OCI-LY3 (cell line): ENCODE data around the gene OR4K1.

Source experiments
- H2AFZ ChIP-seq: fragments of 200-600, 300-600 bp; shearing (Covaris generic); 2 replicates; pipeline ENCODE4 v1.6.0; 2014; ENCODE audit warnings: antibody characterized with exemption, low read depth, low read length
- H3K27ac ChIP-seq: fragments of 200-600, 300-600 bp; sonication (generic); 2 replicates; pipeline ENCODE4 v1.5.1; 2014; ENCODE audit warnings: mild to moderate bottlenecking, low read length, moderate library complexity, mixed read lengths
- H3K27me3 ChIP-seq: fragments of 200-600, 300-600 bp; sonication (generic); 2 replicates; pipeline ENCODE4 v1.6.1; 2014; ENCODE audit warnings: low read depth, low read length, mixed read lengths
- H3K36me3 ChIP-seq: fragments of 200-600, 300-600 bp; sonication (generic); replicated peaks from 2 replicates; pipeline ENCODE3; 2014; ENCODE audit warnings: low read depth, low read length, mixed read lengths
- H3K4me1 ChIP-seq: fragments of 300-600, 200-600 bp; sonication (generic); 2 replicates; pipeline ENCODE4 v1.6.1; 2014; ENCODE audit warnings: low read length, mixed read lengths
- H3K4me2 ChIP-seq: fragments of 200-600, 300-600 bp; sonication (generic); 2 replicates; pipeline ENCODE4 v1.6.1; 2014; ENCODE audit warnings: low read length, mixed read lengths
- H3K4me3 ChIP-seq: fragments of 300-600, 200-600 bp; sonication (generic); 2 replicates; pipeline ENCODE4 v1.5.1; 2014; ENCODE audit warnings: antibody characterized with exemption, mild to moderate bottlenecking, low read length, moderate library complexity
- H3K79me2 ChIP-seq: fragments of 300-600, 200-600 bp; shearing (Covaris generic); 2 replicates; pipeline ENCODE4 v1.6.1; 2014; ENCODE audit warnings: mild to moderate bottlenecking, low read length, mixed read lengths
- H3K9ac ChIP-seq: fragments of 300-600, 200-600 bp; shearing (Covaris generic); 2 replicates; pipeline ENCODE4 v1.6.0; 2014; ENCODE audit warnings: mild to moderate bottlenecking, low read length, moderate library complexity
- H3K9me3 ChIP-seq: fragments of 200-600, 300-600 bp; shearing (Covaris generic); 2 replicates; pipeline ENCODE4 v1.6.1; 2014; ENCODE audit warnings: low read length, mixed read lengths; ENCODE audit not compliant: insufficient read depth
- H4K20me1 ChIP-seq: fragments of 200-600, 300-600 bp; sonication (generic); 2 replicates; pipeline ENCODE4 v1.6.1; 2016; ENCODE audit warnings: low read length, mixed read lengths; ENCODE audit not compliant: insufficient read depth
- CTCF ChIP-seq: fragments of 200-600, 300-600 bp; sonication (generic); IDR thresholded peaks from 2 replicates; pipeline ENCODE4 v1.5.1; 2014; ENCODE audit warnings: antibody characterized with exemption, low read length, low read depth
- EZH2phosphoT487 ChIP-seq: fragments of 200-600 bp; shearing (Covaris generic); IDR thresholded peaks from 2 replicates; pipeline ENCODE4 v1.6.1; 2018; ENCODE audit warnings: antibody characterized with exemption, mixed run types, low read depth

OR4K1 gene

GRCh38 chr14:19906665-19907064 is 24.1 kb upstream of the OR4K1 start:
- no peaks in the 10 kb centered on the region for H3K36me3 ChIP-seq
- H3K9ac ChIP-seq: no peak overlapping the region
- H3K79me2 ChIP-seq: no peaks in the 10 kb centered on the region
- H3K27ac ChIP-seq: no peak overlapping the region
- H3K4me1 ChIP-seq: no peaks in the 10 kb centered on the region
- H3K4me2 ChIP-seq: no peak overlapping the region
- TF ChIP-seq EZH2phosphoT487 (no peak), CTCF (no peak)
- H3K27me3 ChIP-seq: no peaks in the 10 kb centered on the region
- no peak overlapping the region for H3K4me3 ChIP-seq
- H4K20me1 ChIP-seq: no peaks in the 10 kb centered on the region
- no peak overlapping the region for H2AFZ ChIP-seq
- H3K9me3 ChIP-seq: no peaks in the 10 kb centered on the region

- no peak for TF ChIP-seq CTCF
- TF ChIP-seq EZH2phosphoT487: no peak
- Histone ChIP-seq H2AFZ (no peak overlapping the region), H3K9me3 (no peaks in the 10 kb centered on the region), H3K27ac (no peak overlapping the region), H3K36me3 (no peaks in the 10 kb centered on the region), H3K4me1 (no peaks in the 10 kb centered on the region), H3K4me3 (no peak overlapping the region), H3K4me2 (no peak overlapping the region), H4K20me1 (no peaks in the 10 kb centered on the region), H3K79me2 (no peaks in the 10 kb centered on the region), H3K27me3 (no peaks in the 10 kb centered on the region), H3K9ac (no peak overlapping the region)
These were observed 19.6 kb upstream of the OR4K1 start for GRCh38 chr14:19911114-19911513.

- Histone ChIP-seq H3K36me3 (no peaks in the 10 kb centered on the region), H2AFZ (no peak overlapping the region), H3K79me2 (no peaks in the 10 kb centered on the region), H3K27ac (no peak overlapping the region), H3K4me3 (no peak overlapping the region), H3K4me1 (no peaks in the 10 kb centered on the region), H4K20me1 (no peaks in the 10 kb centered on the region), H3K9ac (no peak overlapping the region), H3K9me3 (no peaks in the 10 kb centered on the region), H3K4me2 (no peak overlapping the region), H3K27me3 (no peaks in the 10 kb centered on the region)
- TF ChIP-seq EZH2phosphoT487: no peak
- no peak for TF ChIP-seq CTCF
These were observed 13.5 kb upstream of the OR4K1 start for GRCh38 chr14:19917243-19917642.

- Histone ChIP-seq H3K4me1 (no peaks in the 10 kb centered on the region), H3K36me3 (no peaks in the 10 kb centered on the region), H3K79me2 (no peaks in the 10 kb centered on the region), H2AFZ (no peak overlapping the region), H3K27me3 (no peaks in the 10 kb centered on the region), H3K9me3 (no peaks in the 10 kb centered on the region), H4K20me1 (no peaks in the 10 kb centered on the region), H3K4me3 (no peak overlapping the region), H3K27ac (no peak overlapping the region), H3K4me2 (no peak overlapping the region), H3K9ac (no peak overlapping the region)
- TF ChIP-seq CTCF (no peak), EZH2phosphoT487 (no peak)
These were observed 12.7 kb upstream of the OR4K1 start for GRCh38 chr14:19917955-19918518.
